NCI-H1417 treated with DMSO at 0.1 percent for 48 hours (cell line): ENCODE results near the gene TPSG1.
"Not testable (repeated sequence)": the region's sequence is repeated elsewhere in the genome, so short reads cannot be mapped to it uniquely, and the experiment has no call there.

Source experiments
- DNase-seq: peaks from one replicate; lab custom pipeline; 2025; lab: John Stamatoyannopoulos, UW

TPSG1 gene

DNA sequence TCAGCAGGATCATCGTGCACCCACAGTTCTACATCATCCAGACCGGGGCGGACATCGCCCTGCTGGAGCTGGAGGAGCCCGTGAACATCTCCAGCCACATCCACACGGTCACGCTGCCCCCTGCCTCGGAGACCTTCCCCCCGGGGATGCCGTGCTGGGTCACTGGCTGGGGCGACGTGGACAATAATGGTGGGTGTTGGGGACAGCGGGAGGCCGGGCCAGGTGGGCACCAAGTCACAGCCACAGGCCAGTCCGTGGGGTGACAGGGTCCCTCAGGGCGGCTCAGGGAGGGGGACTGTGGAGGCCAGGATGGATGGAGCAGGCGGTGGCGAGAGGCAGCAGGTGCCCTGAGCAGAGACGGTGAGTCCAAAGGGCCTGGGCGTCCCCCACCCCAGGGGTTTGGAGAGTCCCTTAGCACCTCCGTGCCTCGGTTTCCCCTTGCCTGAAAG lies 31.8 kb upstream of the TPSG1 start:
- no peak for DNase-seq

DNA sequence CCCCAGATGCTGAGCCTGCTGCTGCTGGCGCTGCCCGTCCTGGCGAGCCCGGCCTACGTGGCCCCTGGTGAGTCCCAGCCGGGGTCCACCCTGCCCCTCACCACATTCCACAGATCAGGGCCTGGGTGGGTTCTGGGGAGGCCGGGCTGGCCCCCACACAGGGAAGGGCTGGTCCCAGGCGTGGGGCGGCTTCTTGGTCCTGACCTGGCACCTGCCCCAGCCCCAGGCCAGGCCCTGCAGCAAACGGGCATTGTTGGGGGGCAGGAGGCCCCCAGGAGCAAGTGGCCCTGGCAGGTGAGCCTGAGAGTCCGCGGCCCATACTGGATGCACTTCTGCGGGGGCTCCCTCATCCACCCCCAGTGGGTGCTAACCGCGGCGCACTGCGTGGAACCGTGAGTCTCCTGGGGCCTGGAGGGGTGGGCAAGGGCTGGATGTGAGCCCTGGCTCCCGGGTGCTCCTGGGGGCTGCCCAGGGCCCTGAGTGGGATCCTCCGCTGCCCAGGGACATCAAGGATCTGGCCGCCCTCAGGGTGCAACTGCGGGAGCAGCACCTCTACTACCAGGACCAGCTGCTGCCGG lies 31.3 kb upstream of the TPSG1 start:
- DNase-seq: not testable (repeated sequence)

DNA sequence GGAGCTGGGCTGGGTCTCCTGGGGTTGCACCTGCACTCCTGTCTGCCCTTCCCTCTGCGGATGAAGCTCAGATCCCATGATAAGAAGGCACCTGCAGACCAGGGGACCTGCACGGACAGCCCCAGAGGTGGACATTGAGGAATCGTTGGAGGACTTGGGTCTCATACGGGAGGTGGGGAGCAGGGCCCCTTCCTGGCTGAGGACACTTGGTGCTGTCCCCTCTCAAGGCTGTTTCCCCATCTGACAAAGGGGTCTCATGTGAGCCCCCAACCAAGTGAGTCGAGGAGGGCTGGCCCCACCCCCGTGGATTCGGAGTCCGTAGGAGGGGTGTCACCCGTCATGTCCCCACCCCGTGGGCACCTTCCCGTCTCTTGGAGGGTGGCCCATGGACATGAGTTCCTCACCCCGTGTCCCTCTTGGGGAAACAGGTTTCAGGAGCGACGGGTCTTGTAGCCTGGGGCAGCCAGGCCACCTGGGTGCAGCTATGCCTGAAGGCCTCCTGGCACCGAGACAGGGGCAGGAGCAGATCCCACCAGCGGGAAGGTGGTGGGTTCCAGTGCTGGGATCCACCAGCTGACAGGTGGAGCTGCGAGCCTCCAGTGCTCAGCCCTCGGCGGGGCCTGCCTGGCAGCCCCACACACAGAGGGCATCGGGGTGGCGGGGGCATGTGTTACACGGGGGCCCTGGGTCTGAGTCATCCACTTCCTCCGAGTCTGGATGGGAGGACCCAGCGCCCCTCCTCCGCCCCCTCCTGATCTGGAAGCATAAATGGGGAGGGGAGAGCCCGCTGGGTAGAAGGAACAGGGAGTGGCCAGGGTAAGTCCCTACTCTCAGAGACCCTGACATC lies 30.4 kb upstream of the TPSG1 start, which contains the start of gene TPSD1:
Gene TPSD1, plus strand, starts transcription at position 794 of the 847 bp plus-strand sequence. CDS start 212 bp downstream, outside the sequence.
- not testable (repeated sequence) for DNase-seq

DNA sequence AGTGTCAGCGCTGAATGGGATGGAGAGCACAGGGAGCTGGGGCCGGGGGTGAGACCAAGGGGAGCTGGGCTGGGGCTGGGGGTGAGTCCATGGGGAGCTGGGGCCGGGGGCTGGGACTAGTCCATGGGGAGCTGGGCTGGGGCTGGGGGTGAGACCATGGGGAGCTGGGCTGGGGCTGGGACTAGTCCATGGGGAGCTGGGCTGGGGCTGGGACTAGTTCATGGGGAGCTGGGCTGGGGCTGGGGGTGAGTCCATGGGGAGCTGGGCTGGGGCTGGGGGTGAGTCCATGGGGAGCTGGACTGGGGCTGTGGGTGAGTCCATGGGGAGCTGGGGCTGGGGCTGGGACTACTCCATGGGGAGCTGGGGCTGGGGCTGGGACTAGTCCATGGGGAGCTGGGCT lies 29.8 kb upstream of the TPSG1 start:
- DNase-seq: not testable (repeated sequence)

DNA sequence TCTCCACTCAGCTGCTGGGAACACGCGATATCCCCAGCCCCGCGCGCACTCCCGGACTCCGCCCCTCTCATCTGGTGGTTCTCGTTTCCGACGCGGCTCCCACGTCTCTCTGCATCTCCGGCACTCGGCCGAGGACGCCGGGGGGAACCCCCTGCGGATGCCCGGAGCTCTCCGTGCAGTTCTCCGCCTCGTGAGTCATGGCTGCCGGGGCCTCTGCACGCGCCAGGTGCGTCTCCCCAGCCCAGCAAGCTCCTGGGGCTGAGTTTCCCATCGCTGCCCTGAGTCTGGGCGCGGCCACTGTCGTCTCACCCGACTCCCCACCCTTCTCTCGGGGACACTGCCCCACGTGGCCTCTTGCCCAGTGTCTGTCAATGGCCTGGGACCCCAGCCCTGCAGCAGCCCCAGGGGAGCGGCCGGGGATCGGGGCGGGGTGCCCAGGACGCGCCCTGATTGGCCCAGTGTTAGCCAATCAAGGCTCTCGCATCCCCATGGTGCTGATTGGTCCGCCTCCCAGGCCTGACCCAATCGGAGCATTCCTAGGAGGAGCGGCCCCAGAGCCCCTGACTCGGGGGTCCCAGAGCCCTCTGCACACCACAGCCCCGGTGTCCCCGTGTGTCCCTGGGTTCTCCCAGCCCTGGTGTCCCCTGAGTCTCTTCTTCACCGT lies 28.8 kb upstream of the TPSG1 start:
- not testable (repeated sequence) for DNase-seq

DNA sequence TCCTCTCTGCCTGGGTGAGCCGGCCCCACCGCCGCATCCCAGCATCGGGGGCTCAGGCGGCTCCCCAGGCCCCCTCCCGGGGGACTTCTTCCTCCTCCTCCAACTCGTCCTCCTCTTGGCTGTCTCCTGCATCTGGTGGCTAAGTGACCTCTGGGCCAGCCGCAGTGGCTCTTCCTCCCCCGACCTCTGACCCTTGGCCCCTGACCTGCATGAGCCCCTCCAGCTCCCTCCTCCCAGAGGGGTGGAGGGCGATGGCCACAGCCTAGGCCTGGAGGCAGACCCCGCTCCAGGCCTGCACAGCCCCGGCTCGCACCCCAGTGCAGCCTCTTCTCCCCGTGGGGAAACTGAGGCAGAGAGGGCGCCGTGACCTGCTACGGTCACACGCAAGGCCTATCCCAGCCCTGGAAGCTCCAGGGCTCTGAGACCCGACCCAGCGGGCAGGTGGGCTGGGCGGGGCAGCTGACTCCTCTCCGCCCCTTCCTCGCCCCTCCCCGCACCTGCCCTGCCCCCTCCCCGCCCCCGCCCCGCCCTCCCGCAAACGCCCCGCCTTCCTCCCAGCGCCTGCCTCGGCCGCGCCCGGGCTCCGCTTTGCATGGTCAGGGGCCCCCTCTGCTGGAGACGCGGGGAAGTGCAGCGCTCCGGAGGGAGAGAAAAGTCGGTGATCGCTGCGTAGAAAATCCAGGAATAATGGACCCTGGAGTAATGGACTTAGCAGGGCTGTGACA lies 24.1 kb upstream of the TPSG1 start:
- DNase-seq: not testable (repeated sequence)

DNA sequence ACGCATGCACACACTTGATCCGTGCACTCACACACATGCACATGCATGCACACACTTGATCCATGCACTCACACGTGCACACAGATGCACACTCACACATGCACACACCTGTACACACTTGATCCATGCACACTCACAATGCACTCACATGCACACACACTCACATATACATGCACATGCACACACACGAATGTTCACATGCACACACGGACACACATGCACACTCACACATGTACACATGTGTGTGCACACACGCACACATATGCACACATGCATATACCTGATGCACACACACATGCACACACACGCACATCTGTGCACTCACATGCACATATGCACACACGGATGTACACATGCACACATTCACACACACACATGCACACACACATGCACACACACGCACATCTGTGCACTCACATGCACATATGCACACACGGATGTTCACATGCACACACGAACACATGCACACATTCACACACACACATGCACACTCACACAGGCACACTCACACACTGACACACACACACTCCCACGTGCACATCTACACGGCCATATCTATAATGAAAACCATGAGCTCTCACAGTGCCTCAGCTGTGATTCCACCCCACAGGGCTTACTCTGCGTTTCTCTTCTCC lies 23.0 kb upstream of the TPSG1 start:
- not testable (repeated sequence) for DNase-seq

DNA sequence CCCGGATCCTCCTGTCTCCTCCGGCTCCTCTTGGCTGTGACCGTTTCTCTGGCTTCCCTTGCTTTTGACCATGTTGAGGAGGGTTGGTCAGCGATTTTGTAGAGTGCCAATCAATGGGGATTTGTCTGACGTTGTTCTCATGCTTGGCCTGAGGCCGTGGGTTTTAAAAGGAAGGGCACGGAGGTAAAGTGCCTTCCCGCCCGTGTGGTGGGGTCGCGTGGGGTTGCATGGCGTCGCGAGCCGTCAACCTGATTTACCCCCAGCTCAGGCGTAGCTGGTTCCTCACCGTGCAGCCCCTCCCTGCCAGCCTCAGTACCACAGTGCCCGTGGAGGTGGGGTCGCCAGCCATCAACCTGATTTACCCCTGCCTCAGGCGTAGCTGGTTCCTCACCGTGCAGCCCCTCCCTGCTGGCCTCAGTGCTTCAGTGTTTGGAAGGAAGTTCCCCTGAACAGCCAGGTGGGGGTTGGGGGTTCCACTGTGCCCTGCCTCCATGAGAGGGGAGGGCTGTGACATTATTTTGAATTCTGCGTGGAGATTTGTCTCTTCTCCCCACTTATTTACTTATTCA lies 20.5 kb upstream of the TPSG1 start:
- no peak for DNase-seq

DNA sequence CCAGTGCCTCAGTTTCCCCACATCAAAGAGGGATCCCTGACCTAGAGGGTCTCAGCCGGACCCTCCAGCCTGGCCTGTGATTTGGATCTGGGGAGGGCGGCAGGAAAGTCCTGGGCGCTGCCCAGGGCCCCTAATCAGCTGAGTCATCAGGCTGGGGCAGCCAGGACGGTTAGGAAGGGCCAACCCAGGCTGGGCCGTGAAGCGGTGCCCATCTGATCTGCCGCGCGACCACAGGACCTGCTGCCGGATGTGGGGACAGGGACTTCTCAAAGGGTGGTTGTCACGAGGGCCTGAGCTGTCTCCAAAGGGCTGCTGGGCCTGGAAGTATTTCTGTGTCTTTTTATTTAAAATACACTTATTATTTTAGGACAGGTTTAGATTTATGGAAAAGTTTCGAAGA lies 19.8 kb upstream of the TPSG1 start:
- no peak for DNase-seq

DNA sequence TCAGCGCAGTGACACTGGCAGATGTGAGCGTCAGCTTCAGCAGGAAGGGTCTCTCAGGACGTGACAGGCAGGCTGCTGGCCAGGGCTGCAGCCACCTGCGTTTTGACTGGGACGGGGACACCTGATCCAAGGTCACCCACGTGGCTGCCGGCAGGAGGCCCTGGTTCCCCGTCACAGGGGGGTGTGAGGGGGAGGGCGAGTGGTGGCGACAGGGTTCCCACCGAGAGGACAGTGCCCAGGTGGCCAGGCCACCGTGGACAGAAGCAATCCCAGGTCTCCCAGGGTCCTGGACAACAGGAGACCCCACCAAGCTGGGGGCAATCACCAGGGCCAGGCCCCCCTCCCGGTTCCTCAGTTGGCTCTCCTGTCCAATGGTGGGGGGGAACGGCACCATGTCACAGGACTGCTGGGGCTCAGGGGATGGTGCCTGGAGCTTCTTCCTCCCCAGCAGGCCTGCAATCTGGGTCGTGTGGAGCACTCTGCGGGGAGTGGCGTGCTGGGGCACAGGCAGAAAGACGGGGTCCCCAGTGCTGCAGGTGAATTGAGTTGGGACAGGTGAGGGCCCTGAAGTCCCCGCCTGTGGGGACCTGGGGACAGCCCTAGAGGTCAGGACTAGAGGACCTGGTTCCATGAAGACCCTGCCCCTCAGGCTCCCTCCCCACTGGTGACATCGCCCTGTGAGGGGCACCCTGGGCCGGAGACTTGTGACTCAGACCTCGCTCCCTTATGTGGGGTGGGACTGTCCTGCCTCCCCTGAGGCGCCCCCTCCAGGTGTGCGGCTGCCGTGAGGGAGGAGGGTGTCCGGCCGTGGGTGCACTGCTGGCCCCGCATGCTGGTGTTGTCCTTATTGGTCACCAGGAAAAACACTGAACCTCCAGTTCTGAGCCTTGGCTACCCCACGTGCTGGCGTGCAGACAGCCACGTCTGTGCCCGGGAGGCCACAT lies 19.1 kb upstream of the TPSG1 start:
- not testable (repeated sequence) for DNase-seq

DNA sequence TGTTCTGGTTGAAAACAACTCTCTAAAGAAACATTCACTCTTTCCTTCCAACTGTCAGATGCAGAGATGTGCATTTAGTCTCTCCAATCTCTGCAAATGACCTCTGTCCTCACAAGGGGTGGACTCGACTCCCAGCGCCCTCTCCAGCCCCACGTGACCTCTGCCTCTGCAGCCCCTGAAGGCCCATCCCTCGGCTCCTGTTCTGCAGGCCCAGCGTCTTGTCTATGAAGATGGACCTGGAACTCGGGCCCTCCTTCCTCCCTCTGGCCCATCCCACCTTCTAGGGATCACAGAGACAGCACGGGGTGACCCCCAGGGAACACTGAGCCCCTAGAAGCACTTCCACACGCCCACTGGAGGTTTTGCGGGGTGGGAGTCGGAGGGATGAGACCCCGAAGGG lies 18.3 kb upstream of the TPSG1 start:
- not testable (repeated sequence) for DNase-seq

DNA sequence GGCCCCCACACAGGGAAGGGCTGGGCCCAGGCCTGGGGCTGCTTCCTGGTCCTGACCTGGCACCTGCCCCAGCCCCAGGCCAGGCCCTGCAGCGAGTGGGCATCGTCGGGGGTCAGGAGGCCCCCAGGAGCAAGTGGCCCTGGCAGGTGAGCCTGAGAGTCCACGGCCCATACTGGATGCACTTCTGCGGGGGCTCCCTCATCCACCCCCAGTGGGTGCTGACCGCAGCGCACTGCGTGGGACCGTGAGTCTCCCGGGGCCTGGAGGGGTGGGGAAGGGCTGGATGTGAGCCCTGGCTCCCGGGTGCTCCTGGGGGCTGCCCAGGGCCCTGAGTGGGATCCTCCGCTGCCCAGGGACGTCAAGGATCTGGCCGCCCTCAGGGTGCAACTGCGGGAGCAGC lies 16.0 kb upstream of the TPSG1 start:
- DNase-seq: not testable (repeated sequence)

DNA sequence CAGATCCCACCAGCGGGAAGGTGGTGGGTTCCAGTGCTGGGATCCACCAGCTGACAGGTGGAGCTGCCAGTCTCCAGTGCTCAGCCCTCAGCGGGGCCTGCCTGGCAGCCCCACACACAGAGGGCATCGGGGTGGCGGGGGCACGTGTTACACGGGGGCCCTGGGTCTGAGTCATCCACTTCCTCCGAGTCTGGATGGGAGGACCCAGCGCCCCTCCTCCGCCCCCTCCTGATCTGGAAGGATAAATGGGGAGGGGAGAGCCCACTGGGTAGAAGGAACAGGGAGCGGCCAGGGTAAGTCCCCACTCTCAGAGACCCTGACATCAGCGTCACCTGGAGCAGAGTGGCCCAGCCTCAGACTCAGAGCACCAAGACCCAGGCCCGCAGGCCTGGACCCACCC lies 15.4 kb upstream of the TPSG1 start, which contains the start of gene TPSAB1:
Gene TPSAB1, plus strand, starts transcription at position 270 of the 400 bp plus-strand sequence. CDS start 234 bp downstream, outside the sequence.
- not testable (repeated sequence) for DNase-seq

DNA sequence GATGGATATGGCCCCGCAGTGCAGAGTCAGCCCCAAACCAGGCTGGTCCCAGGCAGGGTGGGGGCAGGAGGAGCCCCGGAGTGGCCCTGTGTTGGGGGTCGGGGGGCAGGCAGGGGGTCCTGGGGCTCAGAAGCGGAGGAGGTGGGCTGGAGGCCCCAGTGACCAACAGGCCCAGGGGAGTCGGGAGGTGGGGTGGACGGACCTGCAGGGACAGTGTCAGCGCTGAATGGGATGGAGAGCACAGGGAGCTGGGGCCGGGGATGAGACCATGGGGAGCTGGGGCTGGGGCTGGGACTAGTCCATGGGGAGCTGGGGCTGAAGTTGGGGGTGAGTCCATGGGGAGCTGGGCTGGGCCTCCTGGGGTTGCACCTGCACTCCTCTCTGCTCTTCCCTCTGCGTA lies 14.5 kb upstream of the TPSG1 start:
- DNase-seq: not testable (repeated sequence)

DNA sequence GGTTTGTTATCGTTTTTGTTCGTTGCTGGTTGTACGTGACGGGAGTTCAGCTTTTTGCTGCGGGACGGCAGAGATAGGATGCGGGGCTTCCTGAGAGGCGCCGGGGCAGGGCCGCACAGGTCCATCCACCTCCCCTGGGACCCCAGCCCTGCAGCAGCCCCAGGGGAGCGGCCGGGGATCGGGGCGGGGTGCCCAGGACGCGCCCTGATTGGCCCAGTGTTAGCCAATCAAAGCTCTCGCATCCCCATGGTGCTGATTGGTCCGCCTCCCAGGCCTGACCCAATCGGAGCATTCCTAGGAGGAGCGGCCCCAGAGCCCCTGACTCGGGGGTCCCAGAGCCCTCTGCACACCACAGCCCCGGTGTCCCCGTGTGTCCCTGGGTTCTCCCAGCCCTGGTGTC lies 13.8 kb upstream of the TPSG1 start:
- not testable (repeated sequence) for DNase-seq

DNA sequence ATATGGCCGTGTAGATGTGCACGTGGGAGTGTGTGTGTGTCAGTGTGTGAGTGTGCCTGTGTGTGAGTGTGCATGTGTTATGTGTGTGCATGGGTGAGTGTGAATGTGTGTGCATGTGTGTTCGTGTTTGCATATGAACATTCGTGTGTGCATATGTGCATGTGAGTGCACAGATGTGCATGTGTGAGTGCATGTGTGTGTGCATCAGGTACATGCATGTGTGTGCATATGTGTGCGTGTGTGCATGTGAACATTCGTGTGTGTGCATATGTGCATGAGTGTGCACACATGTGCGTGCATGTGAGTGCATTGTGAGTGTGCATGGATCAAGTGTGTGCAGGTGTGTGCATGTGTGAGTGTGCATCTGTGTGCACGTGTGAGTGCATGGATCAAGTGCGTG lies 12.9 kb upstream of the TPSG1 start:
- DNase-seq: no peak

DNA sequence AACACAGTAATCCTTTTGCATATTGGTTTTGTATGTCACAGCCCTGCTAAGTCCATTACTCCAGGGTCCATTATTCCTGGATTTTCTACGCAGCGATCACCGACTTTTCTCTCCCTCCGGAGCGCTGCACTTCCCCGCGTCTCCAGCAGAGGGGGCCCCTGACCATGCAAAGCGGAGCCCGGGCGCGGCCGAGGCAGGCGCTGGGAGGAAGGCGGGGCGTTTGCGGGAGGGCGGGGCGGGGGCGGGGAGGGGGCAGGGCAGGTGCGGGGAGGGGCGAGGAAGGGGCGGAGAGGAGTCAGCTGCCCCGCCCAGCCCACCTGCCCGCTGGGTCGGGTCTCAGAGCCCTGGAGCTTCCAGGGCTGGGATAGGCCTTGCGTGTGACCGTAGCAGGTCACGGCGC lies 11.6 kb upstream of the TPSG1 start:
- not testable (repeated sequence) for DNase-seq

DNA sequence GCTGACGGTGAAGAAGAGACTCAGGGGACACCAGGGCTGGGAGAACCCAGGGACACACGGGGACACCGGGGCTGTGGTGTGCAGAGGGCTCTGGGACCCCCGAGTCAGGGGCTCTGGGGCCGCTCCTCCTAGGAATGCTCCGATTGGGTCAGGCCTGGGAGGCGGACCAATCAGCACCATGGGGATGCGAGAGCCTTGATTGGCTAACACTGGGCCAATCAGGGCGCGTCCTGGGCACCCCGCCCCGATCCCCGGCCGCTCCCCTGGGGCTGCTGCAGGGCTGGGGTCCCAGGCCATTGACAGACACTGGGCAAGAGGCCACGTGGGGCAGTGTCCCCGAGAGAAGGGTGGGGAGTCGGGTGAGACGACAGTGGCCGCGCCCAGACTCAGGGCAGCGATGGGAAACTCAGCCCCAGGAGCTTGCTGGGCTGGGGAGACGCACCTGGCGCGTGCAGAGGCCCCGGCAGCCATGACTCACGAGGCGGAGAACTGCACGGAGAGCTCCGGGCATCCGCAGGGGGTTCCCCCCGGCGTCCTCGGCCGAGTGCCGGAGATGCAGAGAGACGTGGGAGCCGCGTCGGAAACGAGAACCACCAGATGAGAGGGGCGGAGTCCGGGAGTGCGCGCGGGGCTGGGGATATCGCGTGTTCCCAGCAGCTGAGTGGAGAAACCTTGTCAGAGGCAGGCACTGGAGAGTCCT lies 7.1 kb upstream of the TPSG1 start:
- not testable (repeated sequence) for DNase-seq

DNA sequence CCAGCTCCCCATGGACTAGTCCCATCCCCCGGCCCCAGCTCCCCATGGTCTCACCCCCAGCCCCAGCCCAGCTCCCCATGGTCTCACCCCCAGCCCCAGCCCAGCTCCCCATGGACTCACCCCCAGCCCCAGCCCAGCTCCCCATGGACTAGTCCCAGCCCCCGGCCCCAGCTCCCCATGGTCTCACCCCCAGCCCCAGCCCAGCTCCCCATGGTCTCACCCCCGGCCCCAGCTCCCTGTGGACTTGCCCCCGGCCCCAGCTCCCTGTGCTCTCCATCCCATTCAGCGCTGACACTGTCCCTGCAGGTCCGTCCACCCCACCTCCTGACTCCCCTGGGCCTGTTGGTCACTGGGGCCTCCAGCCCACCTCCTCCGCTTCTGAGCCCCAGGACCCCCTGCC lies 6.2 kb upstream of the TPSG1 start:
- not testable (repeated sequence) for DNase-seq
